ENCODE results near the gene OTULIN.

DNA sequence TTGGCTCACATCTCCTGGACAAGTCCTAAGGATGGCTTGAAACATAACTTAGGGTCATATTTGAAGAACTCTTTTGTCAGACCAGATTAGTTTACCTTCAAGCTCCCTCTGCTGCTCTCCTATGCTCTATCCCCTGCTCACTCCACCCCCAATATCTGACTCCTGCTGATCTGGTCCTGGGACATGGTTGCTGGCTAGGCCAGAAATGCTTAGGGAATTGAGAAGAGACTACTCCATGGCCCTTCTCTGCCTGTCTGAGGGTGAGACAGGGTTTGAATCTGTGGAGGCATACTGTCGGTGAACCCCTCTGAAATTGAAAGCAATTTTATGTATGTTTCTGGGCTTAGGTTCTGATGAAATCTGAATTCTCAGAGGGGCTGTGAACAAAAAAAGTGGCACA lies 3.3 kb downstream of the OTULIN start:
- TF ChIP-seq, protein P1, sequence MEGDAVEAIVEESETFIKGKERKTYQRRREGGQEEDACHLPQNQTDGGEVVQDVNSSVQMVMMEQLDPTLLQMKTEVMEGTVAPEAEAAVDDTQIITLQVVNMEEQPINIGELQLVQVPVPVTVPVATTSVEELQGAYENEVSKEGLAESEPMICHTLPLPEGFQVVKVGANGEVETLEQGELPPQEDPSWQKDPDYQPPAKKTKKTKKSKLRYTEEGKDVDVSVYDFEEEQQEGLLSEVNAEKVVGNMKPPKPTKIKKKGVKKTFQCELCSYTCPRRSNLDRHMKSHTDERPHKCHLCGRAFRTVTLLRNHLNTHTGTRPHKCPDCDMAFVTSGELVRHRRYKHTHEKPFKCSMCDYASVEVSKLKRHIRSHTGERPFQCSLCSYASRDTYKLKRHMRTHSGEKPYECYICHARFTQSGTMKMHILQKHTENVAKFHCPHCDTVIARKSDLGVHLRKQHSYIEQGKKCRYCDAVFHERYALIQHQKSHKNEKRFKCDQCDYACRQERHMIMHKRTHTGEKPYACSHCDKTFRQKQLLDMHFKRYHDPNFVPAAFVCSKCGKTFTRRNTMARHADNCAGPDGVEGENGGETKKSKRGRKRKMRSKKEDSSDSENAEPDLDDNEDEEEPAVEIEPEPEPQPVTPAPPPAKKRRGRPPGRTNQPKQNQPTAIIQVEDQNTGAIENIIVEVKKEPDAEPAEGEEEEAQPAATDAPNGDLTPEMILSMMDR (IDR thresholded peaks at IDR 0.05; ENCODE audit: insufficient read depth, low read length): no peak
- no peak for TF ChIP-seq POLR2AphosphoS5 (IDR thresholded peaks at IDR 0.05; ENCODE audit: low read depth)
- no peak for TF ChIP-seq GABPA (IDR thresholded peaks at IDR 0.05; ENCODE audit: low read depth)
- TF ChIP-seq, protein P2, sequence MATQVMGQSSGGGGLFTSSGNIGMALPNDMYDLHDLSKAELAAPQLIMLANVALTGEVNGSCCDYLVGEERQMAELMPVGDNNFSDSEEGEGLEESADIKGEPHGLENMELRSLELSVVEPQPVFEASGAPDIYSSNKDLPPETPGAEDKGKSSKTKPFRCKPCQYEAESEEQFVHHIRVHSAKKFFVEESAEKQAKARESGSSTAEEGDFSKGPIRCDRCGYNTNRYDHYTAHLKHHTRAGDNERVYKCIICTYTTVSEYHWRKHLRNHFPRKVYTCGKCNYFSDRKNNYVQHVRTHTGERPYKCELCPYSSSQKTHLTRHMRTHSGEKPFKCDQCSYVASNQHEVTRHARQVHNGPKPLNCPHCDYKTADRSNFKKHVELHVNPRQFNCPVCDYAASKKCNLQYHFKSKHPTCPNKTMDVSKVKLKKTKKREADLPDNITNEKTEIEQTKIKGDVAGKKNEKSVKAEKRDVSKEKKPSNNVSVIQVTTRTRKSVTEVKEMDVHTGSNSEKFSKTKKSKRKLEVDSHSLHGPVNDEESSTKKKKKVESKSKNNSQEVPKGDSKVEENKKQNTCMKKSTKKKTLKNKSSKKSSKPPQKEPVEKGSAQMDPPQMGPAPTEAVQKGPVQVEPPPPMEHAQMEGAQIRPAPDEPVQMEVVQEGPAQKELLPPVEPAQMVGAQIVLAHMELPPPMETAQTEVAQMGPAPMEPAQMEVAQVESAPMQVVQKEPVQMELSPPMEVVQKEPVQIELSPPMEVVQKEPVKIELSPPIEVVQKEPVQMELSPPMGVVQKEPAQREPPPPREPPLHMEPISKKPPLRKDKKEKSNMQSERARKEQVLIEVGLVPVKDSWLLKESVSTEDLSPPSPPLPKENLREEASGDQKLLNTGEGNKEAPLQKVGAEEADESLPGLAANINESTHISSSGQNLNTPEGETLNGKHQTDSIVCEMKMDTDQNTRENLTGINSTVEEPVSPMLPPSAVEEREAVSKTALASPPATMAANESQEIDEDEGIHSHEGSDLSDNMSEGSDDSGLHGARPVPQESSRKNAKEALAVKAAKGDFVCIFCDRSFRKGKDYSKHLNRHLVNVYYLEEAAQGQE (IDR thresholded peaks at IDR 0.05; ENCODE audit: insufficient replicate concordance, low read depth): no peak
- TF ChIP-seq SPI1 (IDR thresholded peaks at IDR 0.05; ENCODE audit: borderline replicate concordance, low read depth): no peak

All from HL-60 (cell line).